PFSK-1 (cell line): ENCODE data around the gene SLC24A4.

Experiments used
- FOXP2 ChIP-seq: optimal IDR thresholded peaks from 2 replicates; pipeline ENCODE3; 2011; ENCODE audit warnings: borderline replicate concordance, control low read depth, inconsistent platforms; ENCODE audit not compliant: insufficient read depth; ENCODE audit errors: extremely low read length, extremely low read depth
- POLR2AphosphoS5 ChIP-seq: IDR thresholded peaks from 2 replicates; pipeline ENCODE4 v1.6.1; 2012; ENCODE audit warnings: low read depth, mild to moderate bottlenecking, control low read depth, low read length, moderate library complexity
- REST ChIP-seq, 2 experiments: IDR thresholded peaks; 2 replicates each; pipeline versions ENCODE4 v1.6.1 to v1.8.0; 2011 to 2012; ENCODE audit warnings: low read depth in 2 of 2, low read length in 2 of 2, control low read depth in 1 of 2, inconsistent platforms in 1 of 2, mild to moderate bottlenecking in 1 of 2, moderate library complexity in 1 of 2; ENCODE audit not compliant: insufficient read depth in 1 of 2
- SIN3A ChIP-seq: IDR thresholded peaks from 2 replicates; pipeline ENCODE4 v1.6.1; 2012; ENCODE audit warnings: mild to moderate bottlenecking, low read length, moderate library complexity, borderline replicate concordance; ENCODE audit not compliant: insufficient read depth
- TAF1 ChIP-seq: IDR thresholded peaks from 2 replicates; pipeline ENCODE4 v1.6.1; 2012; ENCODE audit warnings: low read length, control low read depth, borderline replicate concordance; ENCODE audit not compliant: insufficient read depth

Gene SLC24A4

GRCh38 chr14:92493492-92493891, 170.5 kb downstream of the SLC24A4 start:
- TF ChIP-seq TAF1 = no peak

GRCh38 chr14:92494512-92494911, 171.5 kb downstream of the SLC24A4 start:
- no peak for TF ChIP-seq FOXP2
- TF ChIP-seq TAF1 = no peak
- no peak for TF ChIP-seq POLR2AphosphoS5
- TF ChIP-seq REST (IDR thresholded peaks at IDR 0.05; ENCODE audit: insufficient read depth in 1 of 2, low read depth in 2 of 2, low read length in 2 of 2) = no peak
- TF ChIP-seq SIN3A = no peak

GRCh38 chr14:92495027-92495426, 172.1 kb downstream of the SLC24A4 start:
- TF ChIP-seq TAF1 (no peak), POLR2AphosphoS5 (no peak), SIN3A (no peak), FOXP2 (no peak), REST (IDR thresholded peaks at IDR 0.05; ENCODE audit: insufficient read depth in 1 of 2, low read depth in 2 of 2, low read length in 2 of 2) (no peak)

GRCh38 chr14:92496191-92496857, 173.4 kb downstream of the SLC24A4 start:
- TF ChIP-seq FOXP2 = no peak
- TF ChIP-seq REST (IDR thresholded peaks at IDR 0.05; ENCODE audit: insufficient read depth in 1 of 2, low read depth in 2 of 2, low read length in 2 of 2) = no peak
- TF ChIP-seq TAF1 = no peak
- TF ChIP-seq SIN3A = no peak
- TF ChIP-seq POLR2AphosphoS5 = no peak

GRCh38 chr14:92497391-92497790, 174.4 kb downstream of the SLC24A4 start:
- no peak for TF ChIP-seq FOXP2
- TF ChIP-seq TAF1 = no peak
- no peak for TF ChIP-seq SIN3A
- TF ChIP-seq REST (IDR thresholded peaks at IDR 0.05; ENCODE audit: insufficient read depth in 1 of 2, low read depth in 2 of 2, low read length in 2 of 2) = no peak
- no peak for TF ChIP-seq POLR2AphosphoS5
